ENCODE results near the gene MRPL44. TPM values are rescaled to one million over a fixed set of nuclear protein-coding genes. Genes with fewer than 3 reads are reported as not detected.

MRPL44 gene
- total and polyA plus RNA-seq, 2 experiments from 2014 or later, result 24.1 to 34.9 TPM

DNA sequence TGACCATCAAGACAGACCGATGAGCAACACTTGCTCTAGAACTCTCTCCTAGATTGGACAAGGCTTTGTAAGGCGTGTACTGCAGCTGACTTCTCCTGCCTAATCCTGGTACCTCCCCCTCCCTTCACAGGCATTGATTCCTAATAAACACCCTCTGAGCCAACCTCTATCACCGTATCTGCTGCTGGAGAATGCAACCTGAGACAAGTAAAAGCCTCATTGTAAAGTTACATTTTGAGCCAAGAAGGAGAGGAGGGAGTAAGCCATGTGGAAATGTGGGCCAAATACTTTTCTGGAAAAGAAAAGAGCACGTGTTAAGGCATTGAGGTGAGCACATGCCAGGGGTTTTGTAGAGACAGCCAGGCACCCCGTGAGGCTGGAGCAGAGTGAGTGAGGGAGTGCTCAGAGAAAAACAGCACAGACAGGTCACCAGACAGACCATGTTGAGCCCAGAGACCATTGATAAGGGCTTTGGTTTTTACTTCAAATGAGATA is 9.5 kb upstream of the MRPL44 start:
- TF ChIP-seq EZH2 (IDR thresholded peaks at IDR 0.05; ENCODE audit: insufficient read depth, poor library complexity, severe bottlenecking), result no peak
- TF ChIP-seq EZH2phosphoT487 (IDR thresholded peaks at IDR 0.05; ENCODE audit: insufficient read depth, low read depth), result no peak
- no peak overlapping the region for H3K9ac ChIP-seq
- H3F3A ChIP-seq (ENCODE audit: insufficient read depth), result peaks cover 13% of the 10 kb centered on the region
- WGBS, 2 experiments (ENCODE audit: low coverage in 1 of 2, low lambda C conversion rate in 2 of 2, missing lambda C conversion rate in 2 of 2), result 34% methylated on average over 5 of the region's 5 CpGs
- H3K4me2 ChIP-seq (ENCODE audit: unreplicated experiment), result no peak overlapping the region
- no peak for DNase-seq
- H3K27ac ChIP-seq, result no peak overlapping the region
- H3K4me1 ChIP-seq (ENCODE audit: insufficient read depth), result peaks cover 10% of the 10 kb centered on the region
- H4K20me1 ChIP-seq (ENCODE audit: insufficient read depth), result no peaks in the 10 kb centered on the region
- H3K27me3 ChIP-seq (replicated peaks; ENCODE audit: insufficient read depth), result no peaks in the 10 kb centered on the region
- peaks cover 33% of the 10 kb centered on the region for H3K79me2 ChIP-seq (ENCODE audit: insufficient read depth)
- no peak overlapping the region for H3K4me3 ChIP-seq
- in situ Hi-C loops (cut with MboI), result no loop called here
- no peak overlapping the region for H2AFZ ChIP-seq
- no peaks in the 10 kb centered on the region for H3K36me3 ChIP-seq (ENCODE audit: low read depth)
- H3K9me3 ChIP-seq (ENCODE audit: low read depth), result no peaks in the 10 kb centered on the region
- no peaks in the 10 kb centered on the region for H3K9me2 ChIP-seq (ENCODE audit: insufficient read depth)

- Histone ChIP-seq H3K79me2 (ENCODE audit: insufficient read depth) (peaks cover 18% of the 10 kb centered on the region), H3K4me3 (no peak overlapping the region), H4K20me1 (ENCODE audit: insufficient read depth) (no peaks in the 10 kb centered on the region), H2AFZ (no peak overlapping the region), H3F3A (ENCODE audit: insufficient read depth) (no peaks in the 10 kb centered on the region), H3K27ac (no peak overlapping the region), H3K4me1 (ENCODE audit: insufficient read depth) (no peaks in the 10 kb centered on the region), H3K4me2 (ENCODE audit: unreplicated experiment) (no peak overlapping the region), H3K36me3 (ENCODE audit: low read depth) (no peaks in the 10 kb centered on the region), H3K9me2 (ENCODE audit: insufficient read depth) (no peaks in the 10 kb centered on the region), H3K9me3 (ENCODE audit: low read depth) (no peaks in the 10 kb centered on the region), H3K9ac (no peak overlapping the region), H3K27me3 (replicated peaks; ENCODE audit: insufficient read depth) (no peaks in the 10 kb centered on the region)
- no peak for DNase-seq
- TF ChIP-seq EZH2 (IDR thresholded peaks at IDR 0.05; ENCODE audit: insufficient read depth, poor library complexity, severe bottlenecking), result no peak
- TF ChIP-seq EZH2phosphoT487 (IDR thresholded peaks at IDR 0.05; ENCODE audit: insufficient read depth, low read depth), result no peak
- in situ Hi-C loops (cut with MboI), result no loop called here
- WGBS, 2 experiments (ENCODE audit: low coverage in 1 of 2, low lambda C conversion rate in 2 of 2, missing lambda C conversion rate in 2 of 2), result 77 to 80% methylated on average over 3 of the region's 3 CpGs
Measured at GRCh38 chr2:223949241-223949840, 7.9 kb upstream of the MRPL44 start.

DNA sequence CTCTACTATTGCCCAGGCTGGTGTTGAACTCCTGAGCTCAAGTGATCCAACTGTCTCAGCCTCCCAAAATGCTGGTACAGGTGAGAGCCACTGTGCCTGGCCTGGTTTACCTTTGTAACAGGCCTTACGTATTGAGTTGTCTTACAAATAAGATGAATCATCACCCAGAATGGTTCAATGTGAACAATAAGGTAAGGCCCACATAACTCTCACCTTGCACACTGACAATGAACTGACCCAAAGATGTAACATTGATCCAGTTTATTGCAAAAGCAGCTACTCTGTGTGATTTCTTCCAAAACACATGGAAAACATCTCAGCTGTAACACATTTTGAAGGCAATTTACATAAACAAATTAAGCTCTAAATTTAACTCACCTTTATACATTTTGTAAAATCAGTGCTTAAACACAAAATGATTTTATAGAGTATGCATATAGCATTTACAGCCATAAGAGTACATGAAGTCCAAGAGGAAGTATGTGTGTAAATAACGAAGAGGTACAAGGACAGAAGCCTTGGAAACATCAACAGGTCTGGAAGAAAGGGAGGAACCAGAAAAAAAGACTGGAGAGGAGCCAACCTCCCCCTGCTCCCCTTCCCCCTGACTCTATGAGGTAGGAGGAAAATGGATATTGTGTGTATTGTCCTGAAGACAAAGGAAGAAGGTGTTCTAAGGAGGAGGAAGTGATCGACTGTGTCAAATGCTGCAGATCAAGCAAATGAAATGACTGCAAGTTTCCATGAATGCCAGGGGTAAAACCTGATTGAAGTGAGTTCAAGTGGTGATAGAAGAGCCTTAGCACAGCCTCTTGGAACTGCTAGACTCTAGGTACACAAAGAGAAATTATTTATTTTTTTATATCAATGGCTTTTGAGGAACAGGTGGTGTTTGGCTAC is 6.6 kb upstream of the MRPL44 start:
- Histone ChIP-seq H3F3A (ENCODE audit: insufficient read depth) (no peaks in the 10 kb centered on the region), H3K9me3 (ENCODE audit: low read depth) (no peaks in the 10 kb centered on the region), H3K4me3 (no peak overlapping the region), H3K9me2 (ENCODE audit: insufficient read depth) (no peaks in the 10 kb centered on the region), H3K27ac (no peak overlapping the region), H3K9ac (no peak overlapping the region), H3K79me2 (ENCODE audit: insufficient read depth) (peaks cover 6% of the 10 kb centered on the region), H2AFZ (no peak overlapping the region), H3K36me3 (ENCODE audit: low read depth) (no peaks in the 10 kb centered on the region), H4K20me1 (ENCODE audit: insufficient read depth) (no peaks in the 10 kb centered on the region), H3K4me2 (ENCODE audit: unreplicated experiment) (no peak overlapping the region), H3K27me3 (replicated peaks; ENCODE audit: insufficient read depth) (no peaks in the 10 kb centered on the region), H3K4me1 (ENCODE audit: insufficient read depth) (no peaks in the 10 kb centered on the region)
- 92 to 97% methylated on average over 3 of the region's 3 CpGs for WGBS, 2 experiments (ENCODE audit: low coverage in 1 of 2, low lambda C conversion rate in 2 of 2, missing lambda C conversion rate in 2 of 2)
- no peak for TF ChIP-seq EZH2phosphoT487 (IDR thresholded peaks at IDR 0.05; ENCODE audit: insufficient read depth, low read depth)
- TF ChIP-seq EZH2 (IDR thresholded peaks at IDR 0.05; ENCODE audit: insufficient read depth, poor library complexity, severe bottlenecking), result no peak
- no peak for DNase-seq
- in situ Hi-C loops (cut with MboI), result no loop called here

DNA sequence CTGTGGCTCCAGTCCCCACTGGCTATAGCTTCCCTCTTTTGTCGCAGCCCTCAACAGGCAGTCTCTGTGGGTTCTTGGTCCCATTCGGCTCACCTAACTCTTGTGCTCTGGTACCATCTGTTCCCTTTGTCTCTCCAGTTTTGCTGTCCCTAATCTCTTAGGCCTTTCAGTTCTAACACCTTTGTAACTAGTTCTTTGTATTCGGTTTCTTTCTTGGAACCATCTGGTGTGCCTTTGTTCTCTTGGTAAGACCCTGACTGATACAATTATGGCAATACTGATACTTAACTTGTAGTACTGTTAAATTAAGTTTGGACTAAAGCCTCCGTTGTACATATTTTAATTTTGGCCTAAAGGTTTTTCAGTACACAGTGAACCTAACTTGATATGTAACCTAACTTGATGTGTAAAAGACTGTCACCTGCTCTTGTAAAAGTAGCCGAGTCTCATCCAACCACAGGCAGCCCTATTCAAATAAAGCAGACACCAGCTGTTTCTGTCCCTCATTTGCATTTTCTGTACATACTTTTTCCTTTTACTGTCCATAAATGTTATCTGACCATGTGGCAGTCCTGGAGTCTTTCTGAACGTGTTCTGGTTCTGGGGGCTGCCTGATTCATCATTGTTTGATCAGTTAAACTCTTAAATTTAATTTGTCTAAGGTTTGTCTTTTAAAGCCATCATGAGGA is 4.8 kb upstream of the MRPL44 start:
- H3F3A ChIP-seq (ENCODE audit: insufficient read depth), result no peaks in the 10 kb centered on the region
- H3K9ac ChIP-seq, result no peak overlapping the region
- DNase-seq, result no peak
- no peaks in the 10 kb centered on the region for H3K36me3 ChIP-seq (ENCODE audit: low read depth)
- peaks cover 1% of the 10 kb centered on the region for H3K79me2 ChIP-seq (ENCODE audit: insufficient read depth)
- H3K4me3 ChIP-seq, result no peak overlapping the region
- peaks cover 8% of the 10 kb centered on the region; the same call in 1 of the 2 replicates for H3K4me1 ChIP-seq (ENCODE audit: insufficient read depth)
- 83 to 84% methylated on average over 6 of the region's 6 CpGs for WGBS, 2 experiments (ENCODE audit: low coverage in 1 of 2, low lambda C conversion rate in 2 of 2, missing lambda C conversion rate in 2 of 2)
- H3K27ac ChIP-seq, result no peak overlapping the region
- no peaks in the 10 kb centered on the region for H3K27me3 ChIP-seq (replicated peaks; ENCODE audit: insufficient read depth)
- H4K20me1 ChIP-seq (ENCODE audit: insufficient read depth), result no peaks in the 10 kb centered on the region
- H3K9me3 ChIP-seq (ENCODE audit: low read depth), result no peaks in the 10 kb centered on the region
- H2AFZ ChIP-seq, result no peak overlapping the region
- TF ChIP-seq EZH2phosphoT487 (IDR thresholded peaks at IDR 0.05; ENCODE audit: insufficient read depth, low read depth), result no peak
- no peak for TF ChIP-seq EZH2 (IDR thresholded peaks at IDR 0.05; ENCODE audit: insufficient read depth, poor library complexity, severe bottlenecking)
- in situ Hi-C loops (cut with MboI), result no loop called here
- H3K9me2 ChIP-seq (ENCODE audit: insufficient read depth), result no peaks in the 10 kb centered on the region
- no peak overlapping the region for H3K4me2 ChIP-seq (ENCODE audit: unreplicated experiment)
